Measurements from ENCODE around the gene METTL26. TPM values are rescaled to one million over a fixed set of nuclear protein-coding genes. Genes with fewer than 3 reads are reported as not detected.

METTL26 gene
- total and polyA plus RNA-seq, 4 donors, result 26.3 to 69.1 (median 41.4) TPM

GRCh38 chr16:632486-633335 lies 3.4 kb downstream of the METTL26 start:
- Histone ChIP-seq H3K27ac (ENCODE audit: low read depth in 1 of 2, low read length in 2 of 2) (no peak overlapping the region), H3K9me3 (ENCODE audit: control insufficient read depth in 4 of 4, low read length in 3 of 4) (no peaks in the 10 kb centered on the region), H3K36me3 (ENCODE audit: control insufficient read depth in 4 of 4, insufficient read depth in 3 of 4, low read depth in 1 of 4, low read length in 3 of 4) (peaks cover 0 to 9% (median 0%) of the 10 kb centered on the region in 4 donors), H3K4me3 (ENCODE audit: low read depth in 1 of 3, low read length in 3 of 3) (no peak overlapping the region), H3K4me1 (ENCODE audit: control insufficient read depth in 4 of 4, insufficient read depth in 4 of 4, low read length in 3 of 4) (peaks cover 37 to 57% (median 47%) of the 10 kb centered on the region in 4 donors), H3K9ac (ENCODE audit: low read depth in 1 of 2, low read length in 2 of 2) (no peak overlapping the region), H3K27me3 (ENCODE audit: control insufficient read depth in 4 of 4, insufficient read depth in 4 of 4, low read length in 3 of 4) (no peaks in the 10 kb centered on the region)
- TF ChIP-seq FOXA1 (IDR thresholded peaks at IDR 0.05) (no peak), NR2F2 (IDR thresholded peaks at IDR 0.05) (no peak), HNF4G (IDR thresholded peaks at IDR 0.05) (no peak), MAX (IDR thresholded peaks at IDR 0.05) (no peak), JUND (IDR thresholded peaks at IDR 0.05) (no peak), ZBTB33 (IDR thresholded peaks at IDR 0.05) (no peak), ATF3 (IDR thresholded peaks at IDR 0.05) (no peak), HNF4A (conservative IDR thresholded peaks at IDR 0.05) (no peak), REST (IDR thresholded peaks at IDR 0.05) (no peak), SP1 (IDR thresholded peaks at IDR 0.05) (no peak), YY1 (IDR thresholded peaks at IDR 0.05) (no peak), TAF1 (conservative IDR thresholded peaks at IDR 0.05) (no peak), CTCF (IDR thresholded peaks at IDR 0.05; ENCODE audit: low read depth, low read length, missing input control) (no peak), EGR1 (IDR thresholded peaks at IDR 0.05; ENCODE audit: low read depth in 2 of 2) (no peak)
- DNase-seq (ENCODE audit: low spot score), result no peak
- 96% methylated on average over 67 of the region's 67 CpGs for WGBS
